Panc1 (cell line): ENCODE measurements around the gene CAMSAP2.

Experiments used
- CTCF ChIP-seq: fragments of 450-650 bp; IDR thresholded peaks from 2 replicates; pipeline ENCODE4 v1.5.1; 2017; ENCODE audit warnings: mild to moderate bottlenecking
- POLR2AphosphoS5 ChIP-seq: IDR thresholded peaks from 2 replicates; pipeline ENCODE4 v1.6.1; 2012; ENCODE audit warnings: mild to moderate bottlenecking, low read depth, low read length, moderate library complexity

GRCh38 chr1:200901350-200901749, 162.7 kb downstream of the CAMSAP2 start:
- no peak for TF ChIP-seq POLR2AphosphoS5
- no peak for TF ChIP-seq CTCF
